Calu3 (cell line): ENCODE data around the gene GNGT2. TPM values are rescaled to one million over a fixed set of nuclear protein-coding genes. Genes with fewer than 3 reads are reported as not detected.

Source experiments
- BruUV-seq: library from RNA; stranded (reverse); fragments of 400-500 nt; replicated peaks from 2 replicates; lab custom pipeline; 2021; lab: Mats Ljungman, UMichigan
- CTCF ChIA-PET: fragments of 300-600 bp; sonication (Branson Sonifier 250); formaldehyde crosslinking; loops from one replicate; lab custom pipeline; 2022; ENCODE audit warnings: antibody characterized with exemption; lab: Charles Lee
- DNase-seq: peaks from one replicate; pipeline ENCODE4 v3.0.0; 2022
- H3K27ac Mint-ChIP-seq: one replicate; pipeline ENCODE4 v1.8.0; 2022; ENCODE audit warnings: mixed read lengths; ENCODE audit not compliant: unreplicated experiment
- H3K27me3 Mint-ChIP-seq: one replicate; pipeline ENCODE4 v1.8.0; 2022; ENCODE audit warnings: mixed read lengths; ENCODE audit not compliant: unreplicated experiment
- H3K36me3 Mint-ChIP-seq: one replicate; pipeline ENCODE4 v1.8.0; 2022; ENCODE audit warnings: mild to moderate bottlenecking, moderate library complexity, mixed read lengths; ENCODE audit not compliant: insufficient read depth, unreplicated experiment
- H3K4me1 Mint-ChIP-seq: one replicate; pipeline ENCODE4 v1.8.0; 2022; ENCODE audit warnings: mild to moderate bottlenecking, low read depth, mixed read lengths; ENCODE audit not compliant: unreplicated experiment
- H3K4me3 Mint-ChIP-seq: one replicate; pipeline ENCODE4 v1.8.0; 2022; ENCODE audit warnings: mild to moderate bottlenecking, low read depth, moderate library complexity, mixed read lengths; ENCODE audit not compliant: unreplicated experiment
- H3K9me3 Mint-ChIP-seq: one replicate; pipeline ENCODE4 v1.8.0; 2022; ENCODE audit warnings: low read depth, mixed read lengths; ENCODE audit not compliant: unreplicated experiment
- intact Hi-C: fragments of 100-400 bp; cut with micrococcal nuclease; formaldehyde crosslinking; loops from one replicate; pipeline ENCODE4 v1.10.0; 2022; ENCODE audit not compliant: unreplicated experiment
- total RNA-seq: library from RNA; stranded (reverse); gene quantifications from 2 replicates; pipeline ENCODE4 v1.2.3, GENCODE V29; 2022
- TF ChIP-seq, protein P1 (sequence below): fragments of 200-600 bp; IDR thresholded peaks from one replicate; pipeline ENCODE4 v1.8.0; 2022; ENCODE audit warnings: antibody characterized with exemption; ENCODE audit not compliant: unreplicated experiment

GNGT2 gene
- total RNA-seq, 1 experiment from 2014 or later = not detected

- DNase-seq = no peak
- no peak overlapping the region for H3K4me3 Mint-ChIP-seq
- peaks cover 17% of the 10 kb centered on the region for H3K27me3 Mint-ChIP-seq
- BruUV-seq = no TSS peak
- intact Hi-C loops = no loop called here
- H3K27ac Mint-ChIP-seq = no peak overlapping the region
- TF ChIP-seq, protein P1, sequence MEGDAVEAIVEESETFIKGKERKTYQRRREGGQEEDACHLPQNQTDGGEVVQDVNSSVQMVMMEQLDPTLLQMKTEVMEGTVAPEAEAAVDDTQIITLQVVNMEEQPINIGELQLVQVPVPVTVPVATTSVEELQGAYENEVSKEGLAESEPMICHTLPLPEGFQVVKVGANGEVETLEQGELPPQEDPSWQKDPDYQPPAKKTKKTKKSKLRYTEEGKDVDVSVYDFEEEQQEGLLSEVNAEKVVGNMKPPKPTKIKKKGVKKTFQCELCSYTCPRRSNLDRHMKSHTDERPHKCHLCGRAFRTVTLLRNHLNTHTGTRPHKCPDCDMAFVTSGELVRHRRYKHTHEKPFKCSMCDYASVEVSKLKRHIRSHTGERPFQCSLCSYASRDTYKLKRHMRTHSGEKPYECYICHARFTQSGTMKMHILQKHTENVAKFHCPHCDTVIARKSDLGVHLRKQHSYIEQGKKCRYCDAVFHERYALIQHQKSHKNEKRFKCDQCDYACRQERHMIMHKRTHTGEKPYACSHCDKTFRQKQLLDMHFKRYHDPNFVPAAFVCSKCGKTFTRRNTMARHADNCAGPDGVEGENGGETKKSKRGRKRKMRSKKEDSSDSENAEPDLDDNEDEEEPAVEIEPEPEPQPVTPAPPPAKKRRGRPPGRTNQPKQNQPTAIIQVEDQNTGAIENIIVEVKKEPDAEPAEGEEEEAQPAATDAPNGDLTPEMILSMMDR = no peak
- peaks cover 7% of the 10 kb centered on the region for H3K4me1 Mint-ChIP-seq
- H3K36me3 Mint-ChIP-seq = no peaks in the 10 kb centered on the region
- CTCF ChIA-PET = interaction anchor here (0.5 to 0.7 kb wide), 4 partner anchors 13 to 1173 kb away, joined by 3 to 6 read pairs (median 4); no protein-coding TSS in a partner anchor
- no peaks in the 10 kb centered on the region for H3K9me3 Mint-ChIP-seq
Measured at GRCh38 chr17:49254066-49254465, 43.7 kb upstream of the GNGT2 start.

DNA sequence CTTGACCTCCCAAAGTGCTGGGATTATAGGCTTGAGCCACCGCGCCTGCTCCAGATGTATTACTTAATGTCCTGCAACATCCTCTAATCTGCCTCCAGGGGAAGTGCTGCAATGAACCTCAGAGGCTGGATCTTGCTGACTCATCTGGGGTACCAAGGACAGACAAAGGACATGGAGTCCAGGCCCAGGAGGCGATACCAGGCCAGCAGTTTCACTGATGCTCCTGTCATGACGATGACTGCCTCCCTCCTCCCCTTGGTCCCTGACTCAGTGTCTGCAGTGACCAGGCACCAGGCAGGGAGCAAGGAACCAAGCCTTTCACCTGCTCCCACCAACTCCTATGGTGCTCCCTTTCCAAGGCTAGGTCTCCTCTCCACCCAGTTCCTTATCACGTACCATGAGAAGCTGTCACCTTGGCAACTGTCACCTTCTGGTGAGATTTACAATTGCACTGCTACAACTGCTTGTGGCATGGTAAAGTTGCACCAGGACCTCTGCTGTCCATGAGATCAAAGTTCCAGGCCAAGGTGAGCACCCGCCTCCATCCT lies 41.8 kb upstream of the GNGT2 start:
- Mint-ChIP-seq H3K4me3 (no peak overlapping the region), H3K36me3 (no peaks in the 10 kb centered on the region), H3K9me3 (no peaks in the 10 kb centered on the region), H3K4me1 (peaks cover 9% of the 10 kb centered on the region), H3K27ac (no peak overlapping the region), H3K27me3 (peaks cover 34% of the 10 kb centered on the region)
- CTCF ChIA-PET = interaction anchor here (1.1 kb wide), 1 partner anchor 8 kb away, joined by 3 read pairs; no protein-coding TSS in a partner anchor
- no TSS peak for BruUV-seq
- DNase-seq = no peak
- TF ChIP-seq, protein P1 = no peak
- intact Hi-C loops = no loop called here

DNA sequence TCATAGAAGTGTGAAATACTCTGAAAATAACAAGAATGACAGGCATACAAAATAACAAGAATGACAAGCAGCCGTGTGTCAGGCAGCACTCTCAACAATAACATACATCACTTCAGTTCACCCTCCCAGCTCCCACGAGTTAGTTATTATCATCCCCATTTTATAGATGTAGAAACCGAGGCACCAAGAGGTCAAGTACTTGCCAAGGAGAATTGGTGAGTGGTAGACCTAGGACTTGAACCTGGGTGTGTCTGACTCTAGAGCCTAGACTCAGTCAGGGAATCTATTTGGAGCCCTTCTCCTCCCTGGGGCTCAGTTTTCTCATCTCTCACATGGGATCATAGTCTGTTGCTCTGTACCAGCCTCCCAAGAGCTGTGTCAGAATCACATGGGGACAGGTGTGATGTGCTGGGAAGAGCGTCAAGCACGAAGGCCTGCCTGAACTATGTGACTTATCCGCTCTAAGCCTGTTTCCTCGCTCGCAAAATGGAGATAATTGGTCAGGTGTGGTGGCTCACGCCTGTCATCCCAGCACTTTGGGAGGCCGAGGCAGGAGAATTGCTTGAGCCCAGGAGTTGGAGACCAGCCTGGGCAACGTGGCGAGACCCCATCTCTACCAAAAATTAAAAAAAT lies 39.6 kb upstream of the GNGT2 start:
- Mint-ChIP-seq H3K27me3 (peaks cover 34% of the 10 kb centered on the region), H3K4me1 (peaks cover 9% of the 10 kb centered on the region), H3K9me3 (no peaks in the 10 kb centered on the region), H3K27ac (no peak overlapping the region), H3K36me3 (no peaks in the 10 kb centered on the region), H3K4me3 (no peak overlapping the region)
- CTCF ChIA-PET = no interaction called here
- BruUV-seq = no TSS peak
- TF ChIP-seq, protein P1 = no peak
- DNase-seq = no peak
- intact Hi-C loops = loop anchor here (1.0 kb wide), 1 partner anchor 16 kb away; no protein-coding TSS in a partner anchor

DNA sequence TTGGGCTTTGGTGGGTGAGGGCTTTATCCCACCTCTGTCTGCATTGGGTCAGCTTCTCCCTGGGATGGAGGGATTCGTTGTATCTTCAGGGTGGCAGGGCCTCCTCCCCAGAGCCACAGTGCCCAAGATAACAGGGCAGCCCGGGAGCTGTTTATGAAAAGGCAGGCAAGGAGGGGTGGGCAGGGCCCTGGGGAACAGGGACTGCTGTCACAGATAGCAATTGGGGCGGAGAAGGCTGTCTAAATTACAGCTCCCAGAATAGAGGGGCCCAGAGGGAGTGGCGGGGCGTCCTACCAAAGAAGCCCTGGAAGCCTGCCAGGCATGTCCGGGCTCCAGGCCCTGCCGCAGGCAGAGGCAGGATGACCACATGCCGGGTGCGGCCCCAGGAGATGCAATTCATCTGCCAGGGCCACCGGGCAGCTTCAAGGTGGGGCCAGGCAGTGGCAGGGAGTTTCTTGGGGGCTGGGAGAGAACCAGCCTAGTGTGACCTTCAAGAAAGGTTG lies 39.0 kb upstream of the GNGT2 start:
- DNase-seq = peak; percentile 70
- Mint-ChIP-seq H3K9me3 (no peaks in the 10 kb centered on the region), H3K4me3 (no peak overlapping the region), H3K4me1 (peaks cover 9% of the 10 kb centered on the region), H3K27me3 (peaks cover 34% of the 10 kb centered on the region), H3K27ac (no peak overlapping the region), H3K36me3 (no peaks in the 10 kb centered on the region)
- intact Hi-C loops = loop anchor here (1.0 kb wide), 1 partner anchor 15 kb away; no protein-coding TSS in a partner anchor
- TF ChIP-seq, protein P1 = no peak
- BruUV-seq = no TSS peak
- CTCF ChIA-PET = no interaction called here
